Vagina (tissue), 2 donors: ENCODE results near the gene PRDM2.

Experiments
- CTCF ChIP-seq, 3 experiments: fragments of 450-650 bp in 2 of 3; fragments of 200-600 bp in 1 of 3; sonication (generic) in 1 of 3; IDR thresholded peaks; one replicate each; pipeline ENCODE4 v1.5.1; 2017 to 2019; ENCODE audit warnings: antibody characterized with exemption in 3 of 3, mild to moderate bottlenecking in 2 of 3, moderate library complexity in 2 of 3
- POLR2AphosphoS5 ChIP-seq, 2 donors: sonication (generic); formaldehyde crosslinking; IDR thresholded peaks; one replicate each; pipeline ENCODE4 v1.9.0; 2017; ENCODE audit warnings: antibody characterized with exemption in 2 of 2, mild to moderate bottlenecking in 2 of 2, low read depth in 1 of 2; ENCODE audit not compliant: insufficient read depth in 1 of 2

- TF ChIP-seq POLR2AphosphoS5 (IDR thresholded peaks at IDR 0.05; ENCODE audit: insufficient read depth in 1 of 2, low read depth in 1 of 2): no peak
- no peak for TF ChIP-seq CTCF (IDR thresholded peaks at IDR 0.05)
These were observed 126.6 kb downstream of the PRDM2 start for GRCh38 chr1:13826591-13826990.
